Chondrocyte (in vitro differentiated cells): ENCODE data around the gene PCDHA13. TPM values are rescaled to one million over a fixed set of nuclear protein-coding genes. Genes with fewer than 3 reads are reported as not detected.

Source experiments
- DNase-seq: peaks from one replicate; pipeline ENCODE4 v3.0.0; 2021; ENCODE audit warnings: mixed read lengths, low spot score
- H3K27ac Mint-ChIP-seq: one replicate; pipeline ENCODE4 v1.8.0; 2021; ENCODE audit warnings: mild to moderate bottlenecking, moderate library complexity, mixed read lengths; ENCODE audit not compliant: unreplicated experiment
- H3K27me3 Mint-ChIP-seq: 2 replicates; pipeline ENCODE4 v1.8.0; 2021; ENCODE audit warnings: low read depth, mixed read lengths
- H3K36me3 Mint-ChIP-seq: 2 replicates; pipeline ENCODE4 v1.8.0; 2021; ENCODE audit warnings: low read depth, mixed read lengths
- H3K4me1 Mint-ChIP-seq: 2 replicates; pipeline ENCODE4 v1.8.0; 2021; ENCODE audit warnings: low read depth, mild to moderate bottlenecking, mixed read lengths
- H3K4me3 Mint-ChIP-seq: one replicate; pipeline ENCODE4 v1.8.0; 2021; ENCODE audit warnings: mild to moderate bottlenecking, moderate library complexity, mixed read lengths; ENCODE audit not compliant: unreplicated experiment
- H3K9me3 Mint-ChIP-seq: 2 replicates; pipeline ENCODE4 v1.8.0; 2021; ENCODE audit warnings: low read depth, mixed read lengths
- total RNA-seq: library from RNA; stranded (reverse); gene quantifications from 3 replicates; pipeline ENCODE4 v1.2.1, GENCODE V29; 2021
- TF ChIP-seq, protein P1 (sequence below): fragments of 200-600 bp; sonication (generic); IDR thresholded peaks from 2 replicates; pipeline ENCODE4 v1.5.0; 2021; ENCODE audit warnings: antibody characterized with exemption, mild to moderate bottlenecking, moderate library complexity

PCDHA13 gene
- total RNA-seq, 1 donor from 2014 or later: 1.3 TPM

DNA sequence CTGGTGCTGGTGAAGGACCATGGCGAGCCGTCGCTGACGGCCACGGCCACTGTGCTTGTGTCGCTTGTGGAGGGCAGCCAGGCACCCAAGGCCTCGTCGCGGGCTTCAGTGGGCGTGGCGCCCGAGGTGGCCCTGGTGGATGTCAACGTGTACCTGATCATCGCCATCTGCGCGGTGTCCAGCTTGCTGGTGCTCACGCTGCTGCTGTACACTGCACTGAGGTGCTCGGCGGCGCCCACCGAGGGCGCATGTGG is 24.0 kb upstream of the PCDHA13 start:
- Mint-ChIP-seq H3K36me3 (peaks cover 26% of the 10 kb centered on the region), H3K4me3 (no peak overlapping the region), H3K27me3 (no peaks in the 10 kb centered on the region), H3K4me1 (peaks cover 8% of the 10 kb centered on the region), H3K9me3 (peaks cover 15% of the 10 kb centered on the region), H3K27ac (no peak overlapping the region)
- TF ChIP-seq, protein P1, sequence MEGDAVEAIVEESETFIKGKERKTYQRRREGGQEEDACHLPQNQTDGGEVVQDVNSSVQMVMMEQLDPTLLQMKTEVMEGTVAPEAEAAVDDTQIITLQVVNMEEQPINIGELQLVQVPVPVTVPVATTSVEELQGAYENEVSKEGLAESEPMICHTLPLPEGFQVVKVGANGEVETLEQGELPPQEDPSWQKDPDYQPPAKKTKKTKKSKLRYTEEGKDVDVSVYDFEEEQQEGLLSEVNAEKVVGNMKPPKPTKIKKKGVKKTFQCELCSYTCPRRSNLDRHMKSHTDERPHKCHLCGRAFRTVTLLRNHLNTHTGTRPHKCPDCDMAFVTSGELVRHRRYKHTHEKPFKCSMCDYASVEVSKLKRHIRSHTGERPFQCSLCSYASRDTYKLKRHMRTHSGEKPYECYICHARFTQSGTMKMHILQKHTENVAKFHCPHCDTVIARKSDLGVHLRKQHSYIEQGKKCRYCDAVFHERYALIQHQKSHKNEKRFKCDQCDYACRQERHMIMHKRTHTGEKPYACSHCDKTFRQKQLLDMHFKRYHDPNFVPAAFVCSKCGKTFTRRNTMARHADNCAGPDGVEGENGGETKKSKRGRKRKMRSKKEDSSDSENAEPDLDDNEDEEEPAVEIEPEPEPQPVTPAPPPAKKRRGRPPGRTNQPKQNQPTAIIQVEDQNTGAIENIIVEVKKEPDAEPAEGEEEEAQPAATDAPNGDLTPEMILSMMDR: no peak
- no peak for DNase-seq

- Mint-ChIP-seq H3K27me3 (no peaks in the 10 kb centered on the region), H3K9me3 (peaks cover 8% of the 10 kb centered on the region), H3K4me3 (no peak overlapping the region), H3K4me1 (no peaks in the 10 kb centered on the region), H3K36me3 (peaks cover 17% of the 10 kb centered on the region), H3K27ac (no peak overlapping the region)
- DNase-seq: no peak
- TF ChIP-seq, protein P1: no peak
These were observed 19.3 kb upstream of the PCDHA13 start for GRCh38 chr5:140862441-140863295.

- TF ChIP-seq, protein P1: peak; percentile 75
- Mint-ChIP-seq H3K27ac (peak within 1 kb of the TSS; percentile 49), H3K4me1 (peaks cover 12% of the 10 kb centered on the region), H3K27me3 (no peaks in the 10 kb centered on the region), H3K9me3 (no peaks in the 10 kb centered on the region), H3K36me3 (peaks cover 7% of the 10 kb centered on the region), H3K4me3 (peak within 1 kb of the TSS; percentile 76)
- DNase-seq: no peak
These were observed 13.0 kb upstream of the PCDHA13 start, which contains the start of gene PCDHA11 for GRCh38 chr5:140868721-140869554. PCDHA11 (plus strand) TSS chr5:140868957; CDS start chr5:140869104, 147 bp downstream.

- no peak for DNase-seq
- no peaks in the 10 kb centered on the region for H3K9me3 Mint-ChIP-seq
- TF ChIP-seq, protein P1: peak; percentile 73
- no peaks in the 10 kb centered on the region for H3K27me3 Mint-ChIP-seq
- peak overlapping the region; percentile 76 for H3K4me3 Mint-ChIP-seq
- H3K27ac Mint-ChIP-seq: no peak overlapping the region
- peaks cover 5% of the 10 kb centered on the region for H3K36me3 Mint-ChIP-seq
- peaks cover 17% of the 10 kb centered on the region for H3K4me1 Mint-ChIP-seq
These were observed 12.4 kb upstream of the PCDHA13 start for GRCh38 chr5:140869555-140869886.
